Chondrocyte (in vitro differentiated cells): ENCODE results near the gene KLHL13. TPM values are rescaled to one million over a fixed set of nuclear protein-coding genes. Genes with fewer than 3 reads are reported as not detected.

Source experiments
- DNase-seq: peaks from one replicate; pipeline ENCODE4 v3.0.0; 2021; ENCODE audit warnings: mixed read lengths, low spot score
- H3K27ac Mint-ChIP-seq: one replicate; pipeline ENCODE4 v1.8.0; 2021; ENCODE audit warnings: mild to moderate bottlenecking, moderate library complexity, mixed read lengths; ENCODE audit not compliant: unreplicated experiment
- H3K27me3 Mint-ChIP-seq: 2 replicates; pipeline ENCODE4 v1.8.0; 2021; ENCODE audit warnings: low read depth, mixed read lengths
- H3K36me3 Mint-ChIP-seq: 2 replicates; pipeline ENCODE4 v1.8.0; 2021; ENCODE audit warnings: low read depth, mixed read lengths
- H3K4me1 Mint-ChIP-seq: 2 replicates; pipeline ENCODE4 v1.8.0; 2021; ENCODE audit warnings: low read depth, mild to moderate bottlenecking, mixed read lengths
- H3K4me3 Mint-ChIP-seq: one replicate; pipeline ENCODE4 v1.8.0; 2021; ENCODE audit warnings: mild to moderate bottlenecking, moderate library complexity, mixed read lengths; ENCODE audit not compliant: unreplicated experiment
- H3K9me3 Mint-ChIP-seq: 2 replicates; pipeline ENCODE4 v1.8.0; 2021; ENCODE audit warnings: low read depth, mixed read lengths
- CTCF ChIP-seq: fragments of 200-600 bp; sonication (generic); IDR thresholded peaks from 2 replicates; pipeline ENCODE4 v1.5.0; 2021; ENCODE audit warnings: antibody characterized with exemption, mild to moderate bottlenecking, moderate library complexity
- total RNA-seq: library from RNA; stranded (reverse); gene quantifications from 3 replicates; pipeline ENCODE4 v1.2.1, GENCODE V29; 2021

Gene KLHL13
- total RNA-seq, 1 donor from 2014 or later = 0.45 TPM

- no peak overlapping the region for H3K27ac Mint-ChIP-seq
- peaks cover 4% of the 10 kb centered on the region for H3K27me3 Mint-ChIP-seq
- H3K36me3 Mint-ChIP-seq = no peaks in the 10 kb centered on the region
- no peak for DNase-seq
- peaks cover 7% of the 10 kb centered on the region for H3K9me3 Mint-ChIP-seq
- no peak for TF ChIP-seq CTCF
- no peak overlapping the region for H3K4me3 Mint-ChIP-seq
- H3K4me1 Mint-ChIP-seq = no peaks in the 10 kb centered on the region
These were observed 42.4 kb downstream of the KLHL13 start for GRCh38 chrX:118074196-118074595.

- no peak for DNase-seq
- no peaks in the 10 kb centered on the region for H3K4me1 Mint-ChIP-seq
- no peaks in the 10 kb centered on the region for H3K27me3 Mint-ChIP-seq
- peaks cover 2% of the 10 kb centered on the region for H3K9me3 Mint-ChIP-seq
- H3K4me3 Mint-ChIP-seq = no peak overlapping the region
- no peaks in the 10 kb centered on the region for H3K36me3 Mint-ChIP-seq
- H3K27ac Mint-ChIP-seq = no peak overlapping the region
- TF ChIP-seq CTCF = no peak
These were observed 49.6 kb downstream of the KLHL13 start for GRCh38 chrX:118066867-118067515.

GRCh38 chrX:118062817-118063615, 53.6 kb downstream of the KLHL13 start:
- Mint-ChIP-seq H3K4me1 (no peaks in the 10 kb centered on the region), H3K36me3 (no peaks in the 10 kb centered on the region), H3K27me3 (no peaks in the 10 kb centered on the region), H3K9me3 (no peaks in the 10 kb centered on the region), H3K27ac (no peak overlapping the region), H3K4me3 (no peak overlapping the region)
- TF ChIP-seq CTCF = no peak
- no peak for DNase-seq

GRCh38 chrX:118062048-118062789, 54.4 kb downstream of the KLHL13 start:
- Mint-ChIP-seq H3K4me1 (no peaks in the 10 kb centered on the region), H3K4me3 (no peak overlapping the region), H3K27ac (no peak overlapping the region), H3K9me3 (no peaks in the 10 kb centered on the region), H3K36me3 (no peaks in the 10 kb centered on the region), H3K27me3 (no peaks in the 10 kb centered on the region)
- DNase-seq = no peak
- TF ChIP-seq CTCF = no peak

- no peak for DNase-seq
- no peak overlapping the region for H3K4me3 Mint-ChIP-seq
- no peak for TF ChIP-seq CTCF
- H3K27me3 Mint-ChIP-seq = no peaks in the 10 kb centered on the region
- H3K9me3 Mint-ChIP-seq = peaks cover 2% of the 10 kb centered on the region
- no peaks in the 10 kb centered on the region for H3K36me3 Mint-ChIP-seq
- H3K27ac Mint-ChIP-seq = no peak overlapping the region
- H3K4me1 Mint-ChIP-seq = no peaks in the 10 kb centered on the region
These were observed 57.7 kb downstream of the KLHL13 start for GRCh38 chrX:118058924-118059323.
